CD4-positive, alpha-beta memory T cell (primary cell): ENCODE measurements around the gene CELF4. TPM values are rescaled to one million over a fixed set of nuclear protein-coding genes. Genes with fewer than 3 reads are reported as not detected.

ENCODE experiments used
- CTCF ChIA-PET: fragments of 350-600 bp; sonication (Branson Sonifier 250); formaldehyde crosslinking; loops from one replicate; lab custom pipeline; 2021; ENCODE audit warnings: inconsistent platforms; ENCODE audit not compliant: partially characterized antibody; lab: Charles Lee
- POLR2A ChIA-PET: fragments of 350-600 bp; sonication (Branson Sonifier 250); formaldehyde crosslinking; loops from one replicate; lab custom pipeline; 2021; ENCODE audit not compliant: partially characterized antibody; lab: Charles Lee
- DNase-seq, 5 donors: peaks; one replicate each; pipeline versions ENCODE4 v3.0.0 to v3.0.0-alpha.2; 2020 to 2022; ENCODE audit warnings: mixed read lengths in 1 of 5
- H3K27ac ChIP-seq: one replicate; pipeline ENCODE4 v1.7.0; 2013; ENCODE audit warnings: low read depth, low read length
- H3K27me3 ChIP-seq: 2 replicates; pipeline ENCODE4 v1.7.0; 2013; ENCODE audit warnings: mild to moderate bottlenecking, low read length, moderate library complexity; ENCODE audit not compliant: insufficient read depth
- H3K36me3 ChIP-seq: 2 replicates; pipeline ENCODE4 v1.7.0; 2013; ENCODE audit warnings: mild to moderate bottlenecking, low read length, moderate library complexity; ENCODE audit not compliant: insufficient read depth
- H3K4me1 ChIP-seq: 2 replicates; pipeline ENCODE4 v1.7.0; 2013; ENCODE audit warnings: mild to moderate bottlenecking, low read length, moderate library complexity; ENCODE audit not compliant: insufficient read depth
- H3K4me3 ChIP-seq, 2 donors: one replicate each; pipeline ENCODE4 v1.7.0; 2013; ENCODE audit warnings: low read length in 2 of 2, mild to moderate bottlenecking in 1 of 2
- H3K9me3 ChIP-seq, 2 donors: one replicate each; pipeline ENCODE4 v1.7.0; 2013; ENCODE audit warnings: low read length in 2 of 2, control low read depth in 1 of 2; ENCODE audit not compliant: control insufficient read depth in 1 of 2
- H3K27ac Mint-ChIP-seq, 7 donors: one replicate each; pipeline ENCODE4 v1.8.0; 2020 to 2021; ENCODE audit warnings: mixed read lengths in 7 of 7, mild to moderate bottlenecking in 6 of 7, inconsistent platforms in 3 of 7, moderate library complexity in 3 of 7
- H3K27me3 Mint-ChIP-seq, 2 donors: one replicate each; pipeline ENCODE4 v1.8.0; 2020 to 2021; ENCODE audit warnings: mixed read lengths in 2 of 2
- H3K36me3 Mint-ChIP-seq, 2 donors: one replicate each; pipeline ENCODE4 v1.8.0; 2020 to 2021; ENCODE audit warnings: mixed read lengths in 2 of 2, inconsistent platforms in 1 of 2, mild to moderate bottlenecking in 1 of 2
- H3K4me1 Mint-ChIP-seq, 4 donors: one replicate each; pipeline ENCODE4 v1.8.0; 2020 to 2021; ENCODE audit warnings: mixed read lengths in 4 of 4, mild to moderate bottlenecking in 1 of 4
- H3K4me3 Mint-ChIP-seq, 8 donors: one replicate each; pipeline ENCODE4 v1.8.0; 2020 to 2021; ENCODE audit warnings: mixed read lengths in 8 of 8, mild to moderate bottlenecking in 7 of 8, moderate library complexity in 6 of 8, inconsistent platforms in 3 of 8
- H3K9me3 Mint-ChIP-seq, 8 donors: one replicate each; pipeline ENCODE4 v1.8.0; 2020 to 2021; ENCODE audit warnings: mixed read lengths in 8 of 8, mild to moderate bottlenecking in 5 of 8, inconsistent platforms in 3 of 8, moderate library complexity in 1 of 8
- intact Hi-C: fragments of 100-400 bp; cut with micrococcal nuclease; formaldehyde crosslinking; loops from one replicate; pipeline ENCODE4 v1.15.1; 2023
- polyA plus RNA-seq, 2 donors: library from polyadenylated mRNA; unstranded; fragments of 300-500 nt; fragmentation: Illumina TruSeq; gene quantifications; one replicate each; pipeline ENCODE4 v1.2.3, GENCODE V29; 2021
- total RNA-seq, 2 experiments: library from RNA; stranded (reverse); gene quantifications; one replicate each; pipeline ENCODE4 v1.2.3, GENCODE V29; 2021

The CELF4 gene
- total and polyA plus RNA-seq, 4 experiments from 2014 or later, result 0.23 TPM; not detected in 3

- H3K4me1 ChIP-seq, result no peaks in the 10 kb centered on the region
- H3K36me3 ChIP-seq, result no peaks in the 10 kb centered on the region
- H3K27ac Mint-ChIP-seq, result no peak overlapping the region
- intact Hi-C loops, result no loop called here
- H3K9me3 Mint-ChIP-seq, result no peaks in the 10 kb centered on the region
- H3K4me3 ChIP-seq, result no peak overlapping the region
- no peak overlapping the region for H3K4me3 Mint-ChIP-seq
- no peak overlapping the region for H3K27ac ChIP-seq
- no peaks in the 10 kb centered on the region for H3K9me3 ChIP-seq
- H3K4me1 Mint-ChIP-seq, result no peaks in the 10 kb centered on the region
- H3K27me3 Mint-ChIP-seq, result no peaks in the 10 kb centered on the region
- H3K36me3 Mint-ChIP-seq, result no peaks in the 10 kb centered on the region
- ChIA-PET POLR2A (no interaction called here), CTCF (no interaction called here)
- DNase-seq, result no peak
- no peaks in the 10 kb centered on the region for H3K27me3 ChIP-seq
These were observed 162.4 kb downstream of the CELF4 start for GRCh38 chr18:37403100-37403781.

- ChIA-PET POLR2A (no interaction called here), CTCF (no interaction called here)
- DNase-seq, result no peak
- Histone ChIP-seq H3K36me3 (no peaks in the 10 kb centered on the region), H3K4me1 (no peaks in the 10 kb centered on the region), H3K27ac (no peak overlapping the region), H3K9me3 (no peaks in the 10 kb centered on the region), H3K4me3 (no peak overlapping the region), H3K27me3 (no peaks in the 10 kb centered on the region)
- Mint-ChIP-seq H3K27me3 (no peaks in the 10 kb centered on the region), H3K36me3 (no peaks in the 10 kb centered on the region), H3K4me1 (no peaks in the 10 kb centered on the region), H3K27ac (no peak overlapping the region), H3K9me3 (no peaks in the 10 kb centered on the region), H3K4me3 (no peak overlapping the region)
- intact Hi-C loops, result no loop called here
These were observed 162.9 kb downstream of the CELF4 start for GRCh38 chr18:37402735-37403099.

GRCh38 chr18:37400802-37401201 lies 164.8 kb downstream of the CELF4 start:
- intact Hi-C loops, result no loop called here
- Mint-ChIP-seq H3K27ac (no peak overlapping the region), H3K36me3 (no peaks in the 10 kb centered on the region), H3K9me3 (peaks cover 0 to 1% (median 0%) of the 10 kb centered on the region in 8 donors), H3K4me3 (no peak overlapping the region), H3K27me3 (peaks cover 1 to 3% of the 10 kb centered on the region in 2 donors), H3K4me1 (no peaks in the 10 kb centered on the region)
- DNase-seq, result no peak
- ChIA-PET POLR2A (no interaction called here), CTCF (no interaction called here)
- Histone ChIP-seq H3K4me1 (no peaks in the 10 kb centered on the region), H3K36me3 (no peaks in the 10 kb centered on the region), H3K27ac (no peak overlapping the region), H3K27me3 (no peaks in the 10 kb centered on the region), H3K4me3 (no peak overlapping the region), H3K9me3 (no peaks in the 10 kb centered on the region)

- POLR2A ChIA-PET, result no interaction called here
- intact Hi-C loops, result no loop called here
- H3K4me1 Mint-ChIP-seq, result peaks cover 0 to 6% (median 3%) of the 10 kb centered on the region in 4 donors
These were observed 167.2 kb downstream of the CELF4 start for GRCh38 chr18:37398248-37398920.

GRCh38 chr18:37397814-37398213 lies 167.8 kb downstream of the CELF4 start:
- Mint-ChIP-seq H3K27ac (no peak overlapping the region), H3K27me3 (peaks cover 17 to 18% of the 10 kb centered on the region in 2 donors), H3K36me3 (no peaks in the 10 kb centered on the region), H3K4me3 (no peak overlapping the region), H3K9me3 (peaks cover 0 to 2% (median 0%) of the 10 kb centered on the region in 8 donors), H3K4me1 (peaks cover 0 to 6% (median 5%) of the 10 kb centered on the region in 4 donors)
- H3K9me3 ChIP-seq, result no peaks in the 10 kb centered on the region
- H3K36me3 ChIP-seq, result no peaks in the 10 kb centered on the region
- H3K27me3 ChIP-seq, result no peaks in the 10 kb centered on the region
- no peak overlapping the region for H3K4me3 ChIP-seq
- intact Hi-C loops, result no loop called here
- no peak for DNase-seq
- H3K27ac ChIP-seq, result no peak overlapping the region
- CTCF ChIA-PET, result no interaction called here
- POLR2A ChIA-PET, result no interaction called here
- no peaks in the 10 kb centered on the region for H3K4me1 ChIP-seq

More at GRCh38 chr18:37398248-37398920, 167.2 kb downstream of the CELF4 start:
- peaks cover 11 to 12% of the 10 kb centered on the region in 2 donors for H3K27me3 Mint-ChIP-seq
- H3K27ac ChIP-seq, result no peak overlapping the region
- no peak overlapping the region for H3K4me3 ChIP-seq
- no peaks in the 10 kb centered on the region for H3K4me1 ChIP-seq
- CTCF ChIA-PET, result no interaction called here
- H3K36me3 ChIP-seq, result no peaks in the 10 kb centered on the region
- DNase-seq, result no peak
- peaks cover 0 to 2% (median 0%) of the 10 kb centered on the region in 8 donors for H3K9me3 Mint-ChIP-seq
- no peaks in the 10 kb centered on the region for H3K9me3 ChIP-seq
- no peak overlapping the region for H3K4me3 Mint-ChIP-seq
- H3K27ac Mint-ChIP-seq, result no peak overlapping the region
- no peaks in the 10 kb centered on the region for H3K36me3 Mint-ChIP-seq
- no peaks in the 10 kb centered on the region for H3K27me3 ChIP-seq

- H3K4me1 Mint-ChIP-seq, result peaks cover 0 to 6% (median 5%) of the 10 kb centered on the region in 4 donors
- no peak overlapping the region for H3K27ac Mint-ChIP-seq
- ChIA-PET POLR2A (no interaction called here), CTCF (interaction anchor here (0.8 kb wide), 1 partner anchor 9 kb away, joined by 5 read pairs; no protein-coding TSS in a partner anchor)
- H3K4me3 Mint-ChIP-seq, result no peak overlapping the region
- intact Hi-C loops, result no loop called here
- no peak overlapping the region for H3K27ac ChIP-seq
- peaks cover 0 to 2% (median 0%) of the 10 kb centered on the region in 8 donors for H3K9me3 Mint-ChIP-seq
- H3K36me3 ChIP-seq, result no peaks in the 10 kb centered on the region
- no peaks in the 10 kb centered on the region for H3K9me3 ChIP-seq
- no peaks in the 10 kb centered on the region for H3K4me1 ChIP-seq
- no peaks in the 10 kb centered on the region for H3K27me3 ChIP-seq
- peaks cover 22 to 23% of the 10 kb centered on the region in 2 donors for H3K27me3 Mint-ChIP-seq
- H3K4me3 ChIP-seq, result no peak overlapping the region
- no peak for DNase-seq
- H3K36me3 Mint-ChIP-seq, result no peaks in the 10 kb centered on the region
These were observed 168.5 kb downstream of the CELF4 start for GRCh38 chr18:37396971-37397720.

GRCh38 chr18:37395631-37396030 lies 170.0 kb downstream of the CELF4 start:
- H3K4me3 ChIP-seq, result no peak overlapping the region
- H3K4me1 ChIP-seq, result no peaks in the 10 kb centered on the region
- no peaks in the 10 kb centered on the region for H3K36me3 ChIP-seq
- H3K36me3 Mint-ChIP-seq, result no peaks in the 10 kb centered on the region
- H3K4me1 Mint-ChIP-seq, result peaks cover 0 to 6% (median 5%) of the 10 kb centered on the region in 4 donors
- ChIA-PET POLR2A (no interaction called here), CTCF (no interaction called here)
- H3K27me3 ChIP-seq, result no peaks in the 10 kb centered on the region
- H3K27ac ChIP-seq, result no peak overlapping the region
- H3K9me3 ChIP-seq, result no peaks in the 10 kb centered on the region
- H3K4me3 Mint-ChIP-seq, result no peak overlapping the region
- peaks cover 0 to 2% (median 0%) of the 10 kb centered on the region in 8 donors for H3K9me3 Mint-ChIP-seq
- H3K27me3 Mint-ChIP-seq, result peaks cover 23 to 25% of the 10 kb centered on the region in 2 donors
- DNase-seq, result no peak
- H3K27ac Mint-ChIP-seq, result no peak overlapping the region
- intact Hi-C loops, result no loop called here
